GM23338 (cell line): Measurements from ENCODE around the gene SDC3. TPM values are rescaled to one million over a fixed set of nuclear protein-coding genes. Genes with fewer than 3 reads are reported as not detected.

Experiments
- ATAC-seq: fragments of 200-7000 bp; cut with Tn5 transposase; 3 replicates; pipeline ENCODE4 v1.9.1; 2020
- DNase-seq: peaks from one replicate; pipeline ENCODE4 v3.0.0-alpha.2; 2015; ENCODE audit warnings: low spot score
- H2AFZ ChIP-seq: fragments of 200-600 bp; sonication (generic); 2 replicates; pipeline ENCODE4 v1.8.0; 2016; ENCODE audit warnings: antibody characterized with exemption, mild to moderate bottlenecking, moderate library complexity
- H3F3A ChIP-seq: fragments of 200-600 bp; sonication (generic); replicated peaks from 2 replicates; pipeline ENCODE4 v1.8.0; 2017; ENCODE audit warnings: antibody characterized with exemption, mixed run types, low read depth
- H3K27ac ChIP-seq: fragments of 200-600 bp; sonication (generic); 2 replicates; pipeline ENCODE4 v1.6.1; 2016; ENCODE audit warnings: low read depth
- H3K27me3 ChIP-seq: fragments of 200-600 bp; sonication (generic); 2 replicates; pipeline ENCODE4 v1.8.0; 2016; ENCODE audit warnings: mild to moderate bottlenecking, mixed run types, moderate library complexity; ENCODE audit not compliant: insufficient read depth
- H3K36me3 ChIP-seq: fragments of 200-600 bp; sonication (generic); 2 replicates; pipeline ENCODE4 v1.8.0; 2016; ENCODE audit warnings: mild to moderate bottlenecking; ENCODE audit not compliant: insufficient read depth
- H3K4me1 ChIP-seq: fragments of 200-600 bp; sonication (generic); 2 replicates; pipeline ENCODE4 v1.8.0; 2016; ENCODE audit warnings: mild to moderate bottlenecking, moderate library complexity; ENCODE audit not compliant: insufficient read depth
- H3K4me2 ChIP-seq: fragments of 200-600 bp; sonication (generic); 2 replicates; pipeline ENCODE4 v1.7.1; 2017; ENCODE audit warnings: mixed run types
- H3K4me3 ChIP-seq: fragments of 200-600 bp; sonication (generic); 2 replicates; pipeline ENCODE4 v1.6.1; 2016; ENCODE audit warnings: mixed run types
- H3K79me2 ChIP-seq: fragments of 200-600 bp; sonication (generic); replicated peaks from 2 replicates; pipeline ENCODE4 v1.8.0; 2017; ENCODE audit warnings: mild to moderate bottlenecking; ENCODE audit not compliant: insufficient read depth
- H3K9me2 ChIP-seq: fragments of 200-600 bp; sonication (generic); 2 replicates; pipeline ENCODE4 v1.8.0; 2017; ENCODE audit not compliant: insufficient read depth
- H4K20me1 ChIP-seq: fragments of 200-600 bp; sonication (generic); replicated peaks from 2 replicates; pipeline ENCODE4 v1.8.0; 2017; ENCODE audit warnings: mild to moderate bottlenecking; ENCODE audit not compliant: insufficient read depth
- H3K27ac Mint-ChIP-seq: 2 replicates; pipeline ENCODE4 v1.8.0; 2020; ENCODE audit warnings: inconsistent platforms, mild to moderate bottlenecking, moderate library complexity, mixed read lengths
- H3K27me3 Mint-ChIP-seq: 3 replicates; pipeline ENCODE4 v1.8.0; 2022; ENCODE audit warnings: low read depth, mild to moderate bottlenecking, moderate library complexity, mixed read lengths, inconsistent platforms; ENCODE audit not compliant: insufficient read depth, poor library complexity
- H3K36me3 Mint-ChIP-seq: 3 replicates; pipeline ENCODE4 v1.8.0; 2021; ENCODE audit warnings: low read depth, mild to moderate bottlenecking, inconsistent platforms, moderate library complexity, mixed read lengths
- H3K4me1 Mint-ChIP-seq: 3 replicates; pipeline ENCODE4 v1.8.0; 2020; ENCODE audit warnings: mild to moderate bottlenecking, inconsistent platforms, mixed read lengths
- H3K4me3 Mint-ChIP-seq: 3 replicates; pipeline ENCODE4 v1.8.0; 2021; ENCODE audit warnings: moderate library complexity, mild to moderate bottlenecking, inconsistent platforms, mixed read lengths
- H3K9me3 Mint-ChIP-seq: 3 replicates; pipeline ENCODE4 v1.8.0; 2020; ENCODE audit warnings: moderate library complexity, mild to moderate bottlenecking, inconsistent platforms, mixed read lengths
- CREB1 ChIP-seq: fragments of 250-450 bp; sonication (Bioruptor Pico); IDR thresholded peaks from 2 replicates; pipeline ENCODE4 v1.5.0; 2020; ENCODE audit warnings: low read depth, mild to moderate bottlenecking, moderate library complexity
- ETS1 ChIP-seq: IDR thresholded peaks from 2 replicates; pipeline ENCODE4 v1.6.1; 2016; ENCODE audit warnings: antibody characterized with exemption
- EZH2 ChIP-seq: fragments of 200-600 bp; sonication (generic); IDR thresholded peaks from one replicate; pipeline ENCODE4 v1.8.0; 2017; ENCODE audit warnings: antibody characterized with exemption, mild to moderate bottlenecking, low read depth; ENCODE audit not compliant: unreplicated experiment
- EZH2phosphoT487 ChIP-seq: fragments of 200-600 bp; sonication (generic); IDR thresholded peaks from one replicate; pipeline ENCODE4 v1.8.1; 2018; ENCODE audit warnings: antibody characterized with exemption; ENCODE audit not compliant: unreplicated experiment
- POLR2AphosphoS5 ChIP-seq: IDR thresholded peaks from 2 replicates; pipeline ENCODE4 v1.6.1; 2016; ENCODE audit warnings: antibody characterized with exemption, low read depth
- ZNF114 ChIP-seq: fragments of 250-450 bp; sonication (Bioruptor Pico); IDR thresholded peaks from 2 replicates; pipeline ENCODE4 v1.5.0; 2020; ENCODE audit warnings: mild to moderate bottlenecking, moderate library complexity
- ZNF331 ChIP-seq: fragments of 250-450 bp; sonication (Bioruptor Pico); IDR thresholded peaks from 2 replicates; pipeline ENCODE4 v1.5.0; 2020; ENCODE audit warnings: low read depth, mild to moderate bottlenecking, moderate library complexity
- ZNF462 ChIP-seq: fragments of 250-450 bp; sonication (Bioruptor Pico); IDR thresholded peaks from 2 replicates; pipeline ENCODE4 v1.5.0; 2020; ENCODE audit warnings: mild to moderate bottlenecking, moderate library complexity
- polyA plus RNA-seq: library from polyadenylated mRNA; unstranded; fragments of >200 nt; fragmentation: Nextera tagmentation; extraction: Ambion mirVana; gene quantifications from 2 replicates; pipeline ENCODE4 v1.2.1, GENCODE V29; 2016
- total RNA-seq: library from RNA; depleted of rRNA; stranded (reverse); fragments of >200 nt; shearing (Covaris generic); gene quantifications from 2 replicates; pipeline ENCODE4 v1.2.3, GENCODE V29; 2014
- TF ChIP-seq, protein P1 (sequence below), 2 experiments: fragments of 200-600 bp in 1 of 2; sonication (generic) in 1 of 2; conservative IDR thresholded peaks; 2 replicates each; pipeline versions ENCODE4 v1.5.1 to v1.6.1; 2016 to 2017; ENCODE audit warnings: antibody characterized with exemption in 2 of 2, low read depth in 2 of 2, mild to moderate bottlenecking in 2 of 2, moderate library complexity in 1 of 2

SDC3 gene
- total and polyA plus RNA-seq, 2 experiments from 2014 or later: 5.2 to 29.7 TPM

GRCh38 chr1:30875197-30875596, 33.4 kb downstream of the SDC3 start:
- peaks cover 20% of the 10 kb centered on the region; the same call in 1 of the 2 replicates for H3K4me1 ChIP-seq
- H3K36me3 ChIP-seq: peaks cover 12% of the 10 kb centered on the region; the same call in 1 of the 2 replicates
- Mint-ChIP-seq H3K4me3 (no peak overlapping the region), H3K36me3 (peaks cover 42% of the 10 kb centered on the region), H3K9me3 (peaks cover 16% of the 10 kb centered on the region), H3K27me3 (peaks cover 19% of the 10 kb centered on the region), H3K4me1 (peaks cover 45% of the 10 kb centered on the region), H3K27ac (no peak overlapping the region)
- no peaks in the 10 kb centered on the region for H3F3A ChIP-seq
- TF ChIP-seq CREB1 (CRISPR knock-in tag) (no peak), EZH2 (no peak), POLR2AphosphoS5 (no peak), ZNF331 (no peak), ETS1 (no peak), ZNF114 (CRISPR knock-in tag) (no peak)
- TF ChIP-seq, protein P1, sequence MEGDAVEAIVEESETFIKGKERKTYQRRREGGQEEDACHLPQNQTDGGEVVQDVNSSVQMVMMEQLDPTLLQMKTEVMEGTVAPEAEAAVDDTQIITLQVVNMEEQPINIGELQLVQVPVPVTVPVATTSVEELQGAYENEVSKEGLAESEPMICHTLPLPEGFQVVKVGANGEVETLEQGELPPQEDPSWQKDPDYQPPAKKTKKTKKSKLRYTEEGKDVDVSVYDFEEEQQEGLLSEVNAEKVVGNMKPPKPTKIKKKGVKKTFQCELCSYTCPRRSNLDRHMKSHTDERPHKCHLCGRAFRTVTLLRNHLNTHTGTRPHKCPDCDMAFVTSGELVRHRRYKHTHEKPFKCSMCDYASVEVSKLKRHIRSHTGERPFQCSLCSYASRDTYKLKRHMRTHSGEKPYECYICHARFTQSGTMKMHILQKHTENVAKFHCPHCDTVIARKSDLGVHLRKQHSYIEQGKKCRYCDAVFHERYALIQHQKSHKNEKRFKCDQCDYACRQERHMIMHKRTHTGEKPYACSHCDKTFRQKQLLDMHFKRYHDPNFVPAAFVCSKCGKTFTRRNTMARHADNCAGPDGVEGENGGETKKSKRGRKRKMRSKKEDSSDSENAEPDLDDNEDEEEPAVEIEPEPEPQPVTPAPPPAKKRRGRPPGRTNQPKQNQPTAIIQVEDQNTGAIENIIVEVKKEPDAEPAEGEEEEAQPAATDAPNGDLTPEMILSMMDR (conservative IDR thresholded peaks at IDR 0.05; ENCODE audit: low read depth in 2 of 2): no peak
- DNase-seq (no peak), ATAC-seq (no peak)
- no peak overlapping the region for H3K4me2 ChIP-seq
- H2AFZ ChIP-seq: no peak overlapping the region
- H3K27ac ChIP-seq: no peak overlapping the region
- no peaks in the 10 kb centered on the region for H4K20me1 ChIP-seq
- no peaks in the 10 kb centered on the region for H3K9me2 ChIP-seq
- no peaks in the 10 kb centered on the region for H3K27me3 ChIP-seq
- no peak overlapping the region for H3K4me3 ChIP-seq
- H3K79me2 ChIP-seq: no peaks in the 10 kb centered on the region

GRCh38 chr1:30874176-30874575, 34.4 kb downstream of the SDC3 start:
- Histone ChIP-seq H3K4me2 (no peak overlapping the region), H3K79me2 (no peaks in the 10 kb centered on the region), H3K4me1 (peaks cover 16% of the 10 kb centered on the region; the same call in 1 of the 2 replicates), H3K27me3 (no peaks in the 10 kb centered on the region), H3K36me3 (peaks cover 12% of the 10 kb centered on the region; the same call in 1 of the 2 replicates), H3K27ac (no peak overlapping the region), H4K20me1 (no peaks in the 10 kb centered on the region), H3K9me2 (no peaks in the 10 kb centered on the region), H2AFZ (no peak overlapping the region), H3F3A (no peaks in the 10 kb centered on the region), H3K4me3 (no peak overlapping the region)
- no peak for ATAC-seq
- Mint-ChIP-seq H3K4me3 (no peak overlapping the region), H3K27me3 (peaks cover 19% of the 10 kb centered on the region), H3K9me3 (peaks cover 16% of the 10 kb centered on the region), H3K4me1 (peaks cover 41% of the 10 kb centered on the region), H3K36me3 (peaks cover 42% of the 10 kb centered on the region), H3K27ac (no peak overlapping the region)
- DNase-seq: no peak
- TF ChIP-seq ZNF462 (CRISPR knock-in tag): no peak
- TF ChIP-seq, protein P1 (conservative IDR thresholded peaks at IDR 0.05; ENCODE audit: low read depth in 2 of 2): no peak
- no peak for TF ChIP-seq EZH2phosphoT487
- no peak for TF ChIP-seq EZH2
